T-helper 2 cell treated with Interferon-gamma antibody and Interleukin-4, amounts not matched to agents 100 ng/mL and 5 ng/mL, for 36 hours (primary cell): ENCODE results near the gene LPA. TPM values are rescaled to one million over a fixed set of nuclear protein-coding genes. Genes with fewer than 3 reads are reported as not detected.

ENCODE experiments used
- intact Hi-C: fragments of 100-400 bp; cut with micrococcal nuclease; formaldehyde crosslinking; loops from one replicate; pipeline ENCODE4 v1.15.1; 2023
- total RNA-seq: library from RNA; stranded (reverse); gene quantifications from 2 replicates; pipeline ENCODE4 v1.2.3, GENCODE V29; 2022

The LPA gene
- total RNA-seq, 1 donor from 2014 or later = not detected

GRCh38 chr6:160519133-160519532 lies 144.9 kb downstream of the LPA start:
- intact Hi-C loops = loop anchor here (1.0 kb wide), 1 partner anchor 149 kb away; no protein-coding TSS in a partner anchor

GRCh38 chr6:160513836-160514235 lies 150.2 kb downstream of the LPA start:
- intact Hi-C loops = no loop called here

- intact Hi-C loops = no loop called here
Measured at GRCh38 chr6:160510976-160511617, 153.0 kb downstream of the LPA start.

GRCh38 chr6:160510199-160510598 lies 153.9 kb downstream of the LPA start:
- intact Hi-C loops = no loop called here

- intact Hi-C loops = no loop called here
Measured at GRCh38 chr6:160509610-160510009, 154.5 kb downstream of the LPA start.

- intact Hi-C loops = no loop called here
Measured at GRCh38 chr6:160508599-160508998, 155.5 kb downstream of the LPA start.

- intact Hi-C loops = no loop called here
Measured at GRCh38 chr6:160507420-160507819, 156.7 kb downstream of the LPA start.

GRCh38 chr6:160505970-160506369 lies 158.1 kb downstream of the LPA start:
- intact Hi-C loops = no loop called here

- intact Hi-C loops = no loop called here
Measured at GRCh38 chr6:160500639-160501038, 163.4 kb downstream of the LPA start.

- intact Hi-C loops = no loop called here
Measured at GRCh38 chr6:160494576-160494975, 169.5 kb downstream of the LPA start.

- intact Hi-C loops = no loop called here
Measured at GRCh38 chr6:160489091-160489490, 175.0 kb downstream of the LPA start.

GRCh38 chr6:160487116-160487515 lies 177.0 kb downstream of the LPA start:
- intact Hi-C loops = no loop called here

Other genes with a start within 250 kb of the LPA start
- gene PLG, start 38.0 kb upstream of the LPA start, total RNA-seq = 0.39 TPM in 1 of 2 replicates, not detected in the other